Epithelial cell of proximal tubule (primary cell): ENCODE measurements around the gene PLB1. TPM values are rescaled to one million over a fixed set of nuclear protein-coding genes. Genes with fewer than 3 reads are reported as not detected.

Experiments
- DNase-seq: peaks from one replicate; pipeline ENCODE4 v3.0.0-alpha.2; 2011; ENCODE audit warnings: low read depth
- H3K4me3 ChIP-seq: 2 replicates; pipeline ENCODE4 v1.5.1; 2011; ENCODE audit warnings: low read depth, mild to moderate bottlenecking, low read length
- CTCF ChIP-seq: conservative IDR thresholded peaks from 2 replicates; pipeline ENCODE4 v1.5.1; 2012; ENCODE audit warnings: low read depth, mild to moderate bottlenecking, low read length
- total RNA-seq: library from RNA; depleted of rRNA; stranded (reverse); fragments of >200 nt; gene quantifications from 2 replicates; pipeline ENCODE4 v1.2.3, GENCODE V29; 2015

Gene PLB1
- total RNA-seq, 1 donor from 2014 or later = 2.1 TPM

- H3K4me3 ChIP-seq = no peak overlapping the region
- TF ChIP-seq CTCF = no peak
- no peak for DNase-seq
Measured at GRCh38 chr2:28673338-28673737, 177.5 kb downstream of the PLB1 start.

GRCh38 chr2:28674062-28674712 lies 178.3 kb downstream of the PLB1 start:
- no peak overlapping the region for H3K4me3 ChIP-seq
- no peak for DNase-seq

GRCh38 chr2:28674713-28675068 lies 178.8 kb downstream of the PLB1 start:
- TF ChIP-seq CTCF = no peak
- DNase-seq = no peak
- H3K4me3 ChIP-seq = no peak overlapping the region

More at GRCh38 chr2:28674062-28674712, 178.3 kb downstream of the PLB1 start:
- no peak for TF ChIP-seq CTCF

- no peak for DNase-seq
- H3K4me3 ChIP-seq = no peak overlapping the region
- TF ChIP-seq CTCF = no peak
Measured at GRCh38 chr2:28676152-28676835, 180.4 kb downstream of the PLB1 start.

- no peak for TF ChIP-seq CTCF
- no peak for DNase-seq
- H3K4me3 ChIP-seq = no peak overlapping the region
Measured at GRCh38 chr2:28678175-28678855, 182.5 kb downstream of the PLB1 start.

- no peak for DNase-seq
- H3K4me3 ChIP-seq = no peak overlapping the region
- TF ChIP-seq CTCF = no peak
Measured at GRCh38 chr2:28678944-28679343, 183.1 kb downstream of the PLB1 start.

GRCh38 chr2:28680657-28681056 lies 184.8 kb downstream of the PLB1 start:
- DNase-seq = no peak
- no peak overlapping the region for H3K4me3 ChIP-seq
- no peak for TF ChIP-seq CTCF
